ENCODE data around the gene KIF5C.

KIF5C gene

DNA sequence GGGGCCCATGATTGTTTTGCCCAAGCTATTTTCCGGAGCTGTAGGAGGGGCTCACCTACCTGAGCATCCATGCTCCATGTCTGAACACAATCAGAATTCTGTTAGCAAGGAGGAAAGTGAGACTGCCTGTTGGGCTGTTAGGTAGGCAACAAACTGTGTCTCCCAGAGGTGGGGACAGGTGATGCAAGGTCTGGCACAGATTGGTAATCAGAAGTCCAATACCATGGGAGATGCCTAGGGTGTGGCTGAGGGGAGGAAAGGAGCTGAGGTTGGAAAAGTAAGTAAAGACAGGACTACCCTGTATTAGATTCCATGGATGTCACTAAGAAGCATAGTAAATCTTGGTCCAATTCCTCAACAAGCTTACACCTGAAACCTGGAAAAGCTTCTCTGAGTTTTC is 166.5 kb downstream of the KIF5C start:
- no peak for DNase-seq (ENCODE audit: low read depth in 2 of 2)

DNA sequence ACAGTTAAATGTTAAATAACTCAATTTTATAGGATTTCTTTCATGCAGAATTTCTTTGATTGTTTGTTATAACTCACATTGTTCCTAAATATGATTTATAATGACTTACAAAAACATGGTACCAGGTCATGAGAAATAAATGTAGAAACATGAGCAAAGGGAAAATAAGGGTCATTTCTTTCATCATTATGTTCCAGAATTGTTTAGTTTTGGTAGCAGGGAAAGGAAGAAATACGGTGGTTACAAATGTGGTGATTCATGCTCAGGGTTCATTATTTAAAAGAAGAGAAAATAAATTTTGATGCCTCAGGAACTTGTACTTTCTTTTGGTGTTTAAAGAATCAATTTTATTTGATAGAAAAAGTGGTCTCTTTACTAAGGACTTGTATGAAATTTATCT is 167.9 kb downstream of the KIF5C start:
- no peak for DNase-seq (ENCODE audit: low read depth in 2 of 2)

DNA sequence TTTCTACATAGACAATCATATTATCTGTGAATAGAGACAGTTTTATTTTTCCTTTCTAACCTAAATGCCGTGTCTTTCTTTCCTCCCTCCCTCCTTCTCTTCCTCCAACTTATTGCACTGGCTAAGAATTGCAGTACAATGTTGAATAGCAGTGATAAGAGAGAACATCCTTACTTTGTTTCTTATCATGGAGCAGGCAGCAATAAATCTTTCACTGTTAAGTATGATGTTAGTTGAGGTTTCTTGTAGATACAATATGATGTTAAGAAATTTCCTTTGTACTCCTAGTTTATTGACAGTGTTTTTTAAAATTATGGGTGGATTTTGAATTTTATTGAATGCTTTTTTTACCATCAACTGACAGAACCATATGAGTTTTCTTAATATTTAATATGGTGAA is 169.5 kb downstream of the KIF5C start:
- no peak for DNase-seq (ENCODE audit: low read depth in 2 of 2)

DNA sequence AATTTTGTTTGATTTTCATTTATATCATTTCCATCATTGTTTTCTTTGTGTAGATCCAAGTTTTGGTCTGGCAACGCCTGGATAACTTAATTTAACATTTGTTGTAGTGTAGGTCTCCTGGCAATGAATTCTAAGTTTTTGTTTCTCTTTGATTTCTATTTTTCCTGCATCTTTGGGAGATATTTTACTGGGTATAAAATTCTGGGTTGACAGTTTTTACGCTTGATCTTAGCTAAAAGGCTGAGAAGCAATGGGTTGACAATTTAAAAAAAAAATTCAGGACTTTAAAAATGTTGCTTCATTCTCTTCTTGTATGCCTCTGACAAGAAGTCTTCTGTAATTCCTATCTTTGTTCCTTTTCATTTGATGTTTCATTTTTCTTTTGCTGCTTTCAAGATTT is 172.1 kb downstream of the KIF5C start:
- DNase-seq (ENCODE audit: low read depth in 2 of 2) = no peak

DNA sequence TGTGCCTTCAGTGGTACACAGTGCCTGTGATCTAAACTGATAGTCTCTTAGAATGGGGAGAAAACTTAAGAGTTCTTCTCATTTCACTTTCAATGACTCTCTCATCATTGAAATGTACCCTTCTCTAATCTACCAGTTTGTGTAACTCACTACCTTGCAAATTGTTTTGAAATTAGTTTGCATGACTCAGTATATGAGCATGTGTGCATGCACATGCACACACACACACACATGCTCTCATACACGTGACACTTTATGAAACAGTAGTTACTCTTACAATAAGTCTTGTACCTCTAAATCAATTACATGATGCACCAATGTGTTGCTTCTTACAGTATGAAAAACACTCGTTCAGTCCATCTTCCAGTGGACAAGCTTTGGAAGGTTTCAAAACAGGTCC is 174.1 kb downstream of the KIF5C start:
- peak; percentile 26 to 33 for DNase-seq (ENCODE audit: low read depth in 2 of 2)

DNA sequence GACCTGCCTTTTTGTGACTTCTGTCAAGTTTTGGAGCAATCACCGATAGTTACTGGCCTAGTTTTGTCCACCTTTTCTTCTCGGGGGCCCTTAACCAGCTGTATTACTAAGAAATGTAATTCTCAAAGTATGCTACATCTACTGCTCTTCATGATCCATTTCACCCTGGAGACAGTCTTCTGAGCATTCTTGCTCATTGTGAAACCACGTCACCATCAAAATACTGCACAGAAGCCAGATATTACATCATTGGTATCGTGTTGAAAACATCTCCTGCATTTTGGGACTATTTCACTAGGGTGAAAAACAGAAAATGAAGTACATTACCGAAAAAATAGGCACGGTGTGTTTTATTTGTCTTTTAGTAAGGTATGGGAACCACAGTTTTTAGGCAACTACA is 175.2 kb downstream of the KIF5C start:
- peak; percentile 62 to 70 for DNase-seq (ENCODE audit: low read depth in 2 of 2)

DNA sequence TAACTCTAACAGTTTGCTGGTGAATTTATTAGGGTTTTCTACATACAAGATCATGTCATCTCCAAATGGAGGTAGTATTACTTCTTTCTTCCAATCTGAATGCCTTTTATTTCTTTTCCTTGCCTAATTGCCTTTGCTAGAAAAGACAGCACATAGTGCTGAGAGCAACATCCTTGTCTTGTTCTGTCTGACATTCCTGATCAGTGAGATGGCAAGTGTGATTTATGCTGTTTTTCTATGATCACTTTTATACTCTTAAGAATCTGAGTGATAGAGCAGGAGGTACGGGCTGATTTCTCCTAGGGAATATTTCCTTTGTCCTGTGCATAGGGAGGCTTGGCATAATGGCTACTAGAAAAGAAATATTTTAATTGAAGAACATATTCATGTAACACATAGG is 180.7 kb downstream of the KIF5C start:
- no peak for DNase-seq (ENCODE audit: low read depth in 2 of 2)

DNA sequence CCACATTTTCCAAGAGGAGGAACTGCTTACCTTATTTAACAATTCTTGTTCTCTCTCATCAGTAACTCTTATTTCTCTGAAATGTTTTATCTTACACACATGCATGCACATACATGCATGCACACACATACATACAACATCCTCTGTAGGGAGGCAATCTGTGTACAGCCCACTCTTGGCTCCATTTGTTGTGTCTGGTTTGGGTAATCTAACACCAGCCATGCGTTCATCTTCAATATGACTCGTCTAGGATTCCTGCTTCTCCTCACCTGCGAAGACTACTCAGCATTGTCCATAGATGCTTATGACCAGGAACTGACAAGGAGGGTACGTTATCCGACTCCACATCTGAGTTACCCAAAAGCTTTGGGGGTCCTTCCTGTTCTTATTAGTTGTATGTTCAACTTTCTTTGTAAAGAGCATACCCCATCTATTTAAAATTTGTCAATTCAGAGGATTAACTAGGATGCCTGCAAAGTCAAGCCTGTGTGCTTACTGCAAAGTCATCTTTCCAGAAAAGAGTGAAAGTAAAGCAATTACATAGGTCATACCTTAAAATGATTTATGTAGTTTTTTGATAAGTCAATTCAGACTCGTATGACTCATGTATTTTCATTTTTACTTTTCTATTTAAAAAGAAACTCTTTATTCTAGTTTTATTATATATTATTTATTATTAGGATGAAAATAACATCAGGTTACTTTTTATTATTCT is 181.7 kb downstream of the KIF5C start:
- no peak for DNase-seq (ENCODE audit: low read depth in 2 of 2)

DNA sequence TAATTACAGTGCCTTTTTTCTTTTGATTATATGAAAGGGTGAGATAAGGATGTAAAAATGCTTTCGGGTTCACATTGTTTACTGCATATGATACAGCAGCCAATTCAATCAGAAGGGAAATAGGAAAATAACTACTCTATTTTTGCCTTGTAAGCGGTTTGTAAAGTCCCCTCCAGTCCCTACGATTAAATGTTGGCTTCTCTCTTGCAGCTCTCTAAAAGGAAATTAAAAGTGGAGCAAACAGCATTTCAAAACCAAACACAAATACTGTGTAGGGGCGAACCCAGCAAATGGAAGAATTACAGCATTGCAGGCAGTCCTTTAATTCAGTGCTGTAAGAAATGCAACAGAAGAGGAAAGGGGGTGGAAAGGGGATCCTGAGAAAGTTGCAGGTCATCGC is 182.4 kb downstream of the KIF5C start:
- no peak for DNase-seq (ENCODE audit: low read depth in 2 of 2)

DNA sequence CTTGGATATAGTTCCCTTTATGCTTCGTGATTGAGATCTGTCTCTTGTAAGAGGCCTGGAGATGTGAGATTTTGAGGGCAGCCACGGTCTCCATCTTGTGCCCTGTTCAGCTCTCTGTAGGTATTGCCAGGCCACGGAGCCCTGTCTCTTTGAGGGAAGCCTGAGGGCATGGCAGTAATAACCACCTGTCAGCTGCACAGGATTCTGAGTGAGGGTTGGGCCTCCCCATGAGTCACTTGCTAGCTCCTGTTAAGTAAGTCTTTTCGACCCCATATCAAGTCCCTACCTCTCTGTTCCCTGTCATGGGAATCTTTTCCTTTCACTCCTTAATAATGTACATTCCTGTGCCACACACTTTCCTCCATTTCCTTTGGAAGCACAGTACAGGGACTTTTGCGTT is 183.9 kb downstream of the KIF5C start:
- DNase-seq (ENCODE audit: low read depth in 2 of 2) = no peak

DNA sequence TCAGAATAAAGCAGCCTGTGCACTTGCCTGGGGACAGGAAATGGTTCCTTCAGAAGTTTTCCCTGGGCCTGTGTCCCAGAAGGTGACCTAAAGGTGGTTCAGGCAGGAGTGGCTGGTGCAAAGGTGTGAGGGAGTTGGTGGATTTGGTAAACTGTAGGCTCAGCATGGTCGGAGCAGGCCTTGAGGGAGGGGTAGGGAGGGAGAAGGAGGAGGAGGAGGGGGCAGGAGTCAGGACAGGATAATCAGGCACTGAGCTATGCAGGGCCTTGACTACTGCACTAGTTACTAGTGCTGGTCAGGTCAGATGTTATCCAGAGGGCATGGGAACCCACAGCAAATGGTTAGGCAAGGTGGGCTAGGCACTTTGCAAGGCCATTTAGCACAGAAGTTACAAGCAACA is 184.8 kb downstream of the KIF5C start:
- no peak for DNase-seq (ENCODE audit: low read depth in 2 of 2)

DNA sequence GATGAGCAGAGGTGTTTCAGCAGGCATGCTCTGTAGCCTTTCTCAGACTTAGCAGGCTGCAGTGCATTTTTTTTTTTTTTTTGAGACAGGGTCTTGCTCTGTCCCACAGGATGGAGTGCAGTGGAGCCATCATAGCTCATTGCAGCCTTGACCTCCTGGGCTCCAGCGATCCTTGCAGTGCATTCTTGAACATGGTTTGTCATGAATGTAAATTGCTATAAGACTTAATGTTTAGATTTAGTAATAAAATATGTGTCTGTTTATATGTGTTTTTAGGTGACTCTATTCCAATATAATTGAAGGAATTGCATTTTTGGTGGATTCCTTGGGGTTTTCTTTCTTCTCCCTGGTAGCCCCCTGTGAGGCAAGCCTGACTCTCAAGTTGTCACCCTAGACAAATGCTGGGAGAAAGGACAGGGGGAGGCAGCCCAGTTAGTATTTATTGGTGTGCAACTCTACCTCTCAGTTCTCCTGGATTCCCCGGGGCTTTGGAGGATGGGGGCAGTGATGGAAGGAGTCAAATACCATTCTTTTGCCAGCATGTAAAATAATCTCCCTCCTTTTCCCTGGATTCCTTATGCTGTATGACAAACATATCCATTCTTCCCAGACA is 186.2 kb downstream of the KIF5C start:
- DNase-seq (ENCODE audit: low read depth in 2 of 2) = no peak

DNA sequence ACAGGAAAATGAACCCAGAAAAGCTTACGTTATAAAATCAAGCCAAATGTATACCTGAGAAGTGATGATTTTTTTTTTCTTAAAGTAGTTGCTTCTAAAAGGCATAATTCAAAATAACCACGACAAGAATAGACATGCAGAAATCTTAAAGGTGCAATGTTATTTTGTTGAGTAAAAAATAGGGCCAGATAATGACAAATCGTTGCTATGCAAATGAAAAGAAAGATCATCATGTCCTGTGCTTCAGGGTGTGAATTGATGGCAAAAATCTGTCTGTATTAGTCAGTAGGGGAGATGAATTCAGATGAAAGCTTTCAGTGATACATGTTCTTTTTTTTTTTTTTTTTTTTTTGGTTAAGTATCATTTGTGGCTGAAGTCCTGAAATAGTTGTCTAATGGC is 187.5 kb downstream of the KIF5C start:
- DNase-seq (ENCODE audit: low read depth in 2 of 2) = no peak

DNA sequence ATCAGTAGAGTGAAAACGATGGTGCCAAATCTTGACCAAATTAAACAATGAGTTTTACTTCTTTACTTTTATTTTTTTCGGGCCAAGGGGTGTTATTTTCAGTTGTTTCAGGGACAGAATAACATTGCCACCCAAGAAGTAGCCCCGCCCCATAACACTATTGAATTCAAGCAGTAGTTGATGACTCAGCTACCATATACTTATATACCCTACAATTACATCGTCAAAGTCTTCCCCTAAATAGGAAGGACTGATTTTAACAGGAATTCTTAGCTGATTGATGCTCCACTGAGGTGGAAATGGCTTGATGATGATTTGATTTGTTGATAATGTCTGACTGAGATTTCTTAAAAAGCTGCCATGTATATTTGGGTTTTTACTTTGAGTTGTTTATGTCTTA is 188.2 kb downstream of the KIF5C start:
- no peak for DNase-seq (ENCODE audit: low read depth in 2 of 2)

DNA sequence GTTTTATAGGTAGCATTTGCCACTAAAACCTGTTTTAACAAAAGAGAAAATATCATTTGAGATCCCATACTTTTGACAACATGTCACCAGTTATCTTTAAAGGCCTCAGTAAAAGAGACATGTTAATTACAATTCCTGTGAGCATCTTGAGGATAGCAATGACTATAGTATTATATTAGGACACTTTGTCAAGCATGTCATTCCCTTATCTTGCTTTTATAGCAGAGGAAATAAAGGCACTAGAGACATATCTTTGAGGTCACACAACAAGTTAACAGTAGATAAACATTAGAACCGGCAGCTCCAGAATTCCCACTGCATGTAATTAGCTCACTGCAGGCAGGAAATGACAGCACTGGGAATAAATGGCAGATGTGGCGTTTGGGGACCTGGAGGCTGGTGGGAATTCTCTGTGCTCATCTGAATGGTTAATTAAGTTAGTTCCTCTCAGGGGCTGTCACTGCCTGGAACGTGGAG is 189.4 kb downstream of the KIF5C start:
- DNase-seq (ENCODE audit: low read depth in 2 of 2) = no peak

DNA sequence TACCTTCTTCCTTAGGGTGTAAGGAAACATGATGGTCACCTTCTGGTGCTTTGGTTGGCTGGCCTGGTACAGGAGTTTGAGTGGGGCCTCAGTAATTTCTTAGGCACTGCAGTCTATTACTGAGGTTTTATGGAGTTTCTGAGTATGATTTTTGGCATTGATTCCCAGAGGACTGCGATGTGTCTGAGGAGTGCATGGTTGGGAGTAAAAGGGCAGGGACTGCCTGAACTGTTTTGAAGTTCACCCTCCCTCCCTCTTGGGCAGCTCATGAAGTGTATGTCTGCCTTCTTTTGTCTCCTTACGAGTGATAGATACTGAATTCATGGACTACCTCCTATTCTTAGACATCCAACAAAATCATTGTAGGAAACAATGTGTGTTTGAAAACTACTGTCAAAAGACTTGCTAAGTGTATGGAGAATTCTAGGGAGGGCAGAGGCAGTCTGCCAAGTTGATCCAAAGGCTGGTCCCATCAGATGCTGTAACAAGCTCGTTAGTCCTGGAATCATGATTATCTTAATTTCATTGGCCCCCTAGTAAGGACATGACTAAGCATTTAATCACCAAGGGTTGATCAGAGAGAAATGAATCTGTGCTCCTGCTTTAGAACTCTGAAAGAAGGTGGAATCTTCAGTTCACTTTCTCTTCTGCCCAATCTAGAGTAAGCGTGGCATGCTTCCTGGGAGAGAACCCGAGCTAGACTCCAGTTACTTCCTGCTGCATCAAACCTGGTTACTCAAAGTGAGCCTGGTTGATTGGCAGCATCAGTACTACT is 190.0 kb downstream of the KIF5C start:
- peak in 1 of 2 experiments; percentile 29 for DNase-seq (ENCODE audit: low read depth in 2 of 2)

DNA sequence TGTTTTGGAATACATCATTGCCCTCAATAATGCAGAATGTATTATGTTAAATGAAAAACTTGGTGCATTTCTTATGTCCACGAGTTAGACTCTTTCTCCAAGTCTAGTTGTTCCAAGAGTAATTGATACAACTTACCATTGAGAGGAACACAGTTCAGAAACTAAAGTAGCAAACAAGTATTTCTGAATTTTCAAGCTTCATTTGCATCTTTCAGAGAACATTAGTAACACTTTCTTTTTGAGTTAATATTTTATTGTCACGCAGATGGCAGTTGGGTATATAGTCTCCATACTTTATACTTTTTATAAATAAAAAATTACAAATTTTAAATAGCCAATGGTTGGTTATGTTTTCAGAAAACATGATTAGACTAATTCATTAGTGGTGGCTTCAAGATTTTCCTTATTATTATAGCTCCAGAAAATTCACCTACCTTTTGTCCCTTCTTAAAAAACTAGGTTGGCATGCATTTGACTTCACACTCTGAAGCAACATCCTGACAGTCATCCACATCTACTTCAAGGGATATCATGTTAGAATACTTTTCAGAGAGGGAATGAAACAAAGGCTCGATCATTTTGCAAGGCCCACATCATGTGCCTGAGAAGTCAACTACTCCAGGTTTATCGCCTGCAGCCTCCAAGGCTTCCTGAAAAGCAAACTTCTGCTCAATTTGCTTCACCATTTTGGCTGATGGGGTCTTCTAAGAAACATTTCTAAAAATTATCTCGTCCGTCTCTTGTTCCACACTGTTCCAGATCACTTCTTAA is 193.4 kb downstream of the KIF5C start:
- DNase-seq (ENCODE audit: low read depth in 2 of 2) = no peak

DNA sequence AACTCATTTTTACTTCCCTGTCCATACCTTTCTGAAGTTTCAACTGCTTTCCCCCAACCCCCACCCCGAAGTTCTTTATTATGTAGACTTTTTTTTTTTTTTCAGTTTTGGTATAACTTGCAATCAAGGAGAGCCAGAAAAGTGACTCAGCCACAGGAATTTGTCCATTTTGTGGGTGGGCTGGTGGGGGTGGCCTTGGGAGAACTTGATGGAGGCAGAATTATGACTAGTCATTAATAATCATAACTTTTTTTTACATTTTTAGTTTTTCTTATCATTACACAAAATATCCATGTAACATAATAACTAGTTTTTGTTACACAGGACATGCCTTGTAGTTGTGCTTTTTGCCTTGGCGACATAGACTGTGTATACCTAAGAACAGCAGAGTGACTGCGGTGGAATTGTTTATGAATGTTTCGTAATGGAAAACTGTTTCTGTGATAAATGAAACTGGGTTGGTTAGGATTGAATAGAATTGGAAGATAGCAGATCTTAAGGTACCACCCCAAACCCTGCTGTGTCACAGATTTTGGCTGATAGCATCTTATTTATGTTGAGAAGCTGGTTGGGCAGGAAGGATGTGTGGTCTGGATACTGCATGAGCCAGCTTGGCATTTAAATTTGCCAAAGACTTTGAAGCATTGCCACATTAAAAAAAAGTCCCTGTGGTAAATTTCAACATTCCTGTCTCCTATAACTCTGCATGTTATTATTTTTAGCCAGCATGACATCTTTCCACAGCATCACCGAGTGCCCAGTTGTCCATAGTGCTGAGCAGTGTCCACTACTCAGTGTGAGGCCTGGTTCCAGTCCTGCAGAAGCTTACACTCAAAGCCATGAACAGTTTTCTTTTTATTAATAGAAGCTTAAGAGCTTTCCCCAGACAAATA is 194.2 kb downstream of the KIF5C start:
- peak; percentile 41 to 44 for DNase-seq (ENCODE audit: low read depth in 2 of 2)

DNA sequence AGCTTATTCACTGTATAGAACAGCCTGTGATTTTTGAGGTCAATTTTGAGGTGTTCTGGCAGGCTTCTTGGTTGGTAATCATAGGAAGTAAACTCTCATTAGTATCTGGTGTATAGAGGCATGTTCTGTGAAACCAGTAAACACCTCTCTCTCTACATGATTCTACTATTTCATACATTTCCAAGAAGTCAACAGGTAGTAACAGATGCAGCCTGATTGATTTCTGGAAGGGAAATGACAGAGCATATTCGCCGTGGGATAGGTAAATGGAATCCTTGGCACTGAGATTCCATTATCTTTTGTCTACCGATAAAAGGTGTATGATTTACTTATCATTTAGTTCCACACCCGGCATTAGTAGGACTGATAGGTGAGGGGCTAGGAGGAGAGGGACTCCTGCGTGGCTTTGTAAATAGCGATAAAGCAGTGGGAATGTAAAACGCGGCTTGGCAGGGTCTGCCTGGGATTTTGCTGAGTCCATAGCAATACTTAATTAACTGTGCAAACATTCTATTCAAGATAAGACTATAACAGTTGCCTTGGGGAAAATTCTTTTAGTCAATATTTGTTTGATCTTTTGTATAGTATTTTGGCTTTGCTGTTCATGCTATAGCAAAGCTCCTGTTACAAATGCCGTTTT is 195.8 kb downstream of the KIF5C start:
- DNase-seq (ENCODE audit: low read depth in 2 of 2) = no peak

DNA sequence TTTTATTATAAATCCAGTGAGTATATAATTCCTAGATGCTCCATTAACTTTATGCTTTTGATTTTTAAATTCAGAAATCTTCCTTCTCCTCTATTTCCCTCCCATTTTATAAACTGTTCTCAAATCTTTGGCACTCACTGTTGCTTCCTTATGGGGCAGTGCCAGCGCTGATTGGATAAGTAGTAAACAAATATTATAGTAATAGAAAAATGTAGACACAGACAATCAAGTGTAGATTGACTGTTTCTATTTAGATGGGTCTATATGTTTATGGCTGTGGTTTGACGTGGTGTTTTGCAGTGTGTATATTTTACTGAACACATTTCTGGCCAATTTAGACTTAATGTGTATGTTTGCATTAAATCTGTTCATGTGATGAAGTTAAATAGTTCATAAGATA is 200.1 kb downstream of the KIF5C start:
- no peak for DNase-seq (ENCODE audit: low read depth in 2 of 2)

DNA sequence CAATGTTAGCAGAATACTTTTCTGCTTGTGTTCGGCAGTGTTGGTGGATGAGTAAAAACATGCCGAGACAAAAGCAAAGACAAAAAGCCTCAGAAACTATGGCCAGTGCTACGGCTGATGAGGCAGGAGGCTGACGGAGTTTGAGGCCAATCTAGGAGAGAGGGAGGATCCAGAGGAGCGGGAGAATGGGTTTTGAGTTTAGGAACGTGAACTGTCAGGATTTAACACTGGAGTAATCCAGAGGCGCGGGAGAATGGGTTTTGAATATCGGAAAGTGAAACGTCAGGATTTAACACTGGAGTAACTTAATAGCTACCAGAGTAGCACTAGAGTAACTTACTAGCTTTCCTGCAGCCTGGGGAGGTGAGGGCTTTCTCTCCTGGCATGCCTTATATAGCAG is 200.8 kb downstream of the KIF5C start:
- no peak for DNase-seq (ENCODE audit: low read depth in 2 of 2)

Data from fibroblast of skin of left biceps (primary cell).